ENCODE results near the gene PAX7. TPM values are rescaled to one million over a fixed set of nuclear protein-coding genes. Genes with fewer than 3 reads are reported as not detected.
A peak's percentile ranks its signal among the peaks of the same experiment; 100 is the strongest.
"Not testable (repeated sequence)": the region's sequence is repeated elsewhere in the genome, so short reads cannot be mapped to it uniquely, and the experiment has no call there.

PAX7 gene
- not detected in 2 replicates for total RNA-seq (2014; rRNA removed; shearing (Covaris generic); ENCODE audit: low replicate concordance)

GRCh38 chr1:18630511-18631495 lies at the start of gene PAX7:
TSS of gene PAX7 (plus strand) at chr1:18630846. CDS start at chr1:18631604, 758 bp downstream.
- no peaks in the 10 kb centered on the region for H3K36me3 ChIP-seq
- no peaks in the 10 kb centered on the region for H3K9me3 ChIP-seq
- DNase-seq = no peak
- H3K27me3 ChIP-seq = peaks cover 56% of the 10 kb centered on the region
- no peak within 1 kb of the TSS; the same call in 1 of the 2 replicates for H3K4me3 ChIP-seq

GRCh38 chr1:18581420-18581880 lies 49.2 kb upstream of the PAX7 start:
- DNase-seq = peak; percentile 34
- Histone ChIP-seq H3K36me3 (no peaks in the 10 kb centered on the region), H3K27me3 (no peaks in the 10 kb centered on the region), H3K4me3 (no peak overlapping the region), H3K9me3 (no peaks in the 10 kb centered on the region)

GRCh38 chr1:18582890-18583289 lies 47.8 kb upstream of the PAX7 start:
- Histone ChIP-seq H3K4me3 (no peak overlapping the region), H3K36me3 (no peaks in the 10 kb centered on the region), H3K9me3 (no peaks in the 10 kb centered on the region), H3K27me3 (no peaks in the 10 kb centered on the region; the same call in none of the 2 replicates)
- no peak for DNase-seq

GRCh38 chr1:18583326-18583941 lies 47.2 kb upstream of the PAX7 start:
- Histone ChIP-seq H3K9me3 (no peaks in the 10 kb centered on the region), H3K27me3 (no peaks in the 10 kb centered on the region; the same call in none of the 2 replicates), H3K36me3 (no peaks in the 10 kb centered on the region), H3K4me3 (no peak overlapping the region)
- DNase-seq = peak; percentile 76

GRCh38 chr1:18586016-18586415 lies 44.6 kb upstream of the PAX7 start:
- H3K36me3 ChIP-seq, DNase-seq, H3K4me3 ChIP-seq, H3K9me3 ChIP-seq, H3K27me3 ChIP-seq: not testable (repeated sequence)

- no peak for DNase-seq
- H3K9me3 ChIP-seq = no peaks in the 10 kb centered on the region
- H3K27me3 ChIP-seq = no peaks in the 10 kb centered on the region; the same call in none of the 2 replicates
- no peak overlapping the region for H3K4me3 ChIP-seq
- H3K36me3 ChIP-seq = no peaks in the 10 kb centered on the region
Observed at GRCh38 chr1:18588093-18588492, 42.6 kb upstream of the PAX7 start.

GRCh38 chr1:18592368-18592767 lies 38.3 kb upstream of the PAX7 start:
- no peak for DNase-seq
- Histone ChIP-seq H3K27me3 (peaks cover 4% of the 10 kb centered on the region), H3K9me3 (no peaks in the 10 kb centered on the region), H3K4me3 (no peak overlapping the region), H3K36me3 (no peaks in the 10 kb centered on the region)

GRCh38 chr1:18597160-18598042 lies 33.2 kb upstream of the PAX7 start:
- H3K4me3 ChIP-seq = no peak overlapping the region
- no peaks in the 10 kb centered on the region for H3K9me3 ChIP-seq
- DNase-seq = peak; percentile 22
- peaks cover 4% of the 10 kb centered on the region for H3K27me3 ChIP-seq
- no peaks in the 10 kb centered on the region for H3K36me3 ChIP-seq

- H3K36me3 ChIP-seq = no peaks in the 10 kb centered on the region
- peaks cover 2% of the 10 kb centered on the region; the same call in 1 of the 2 replicates for H3K27me3 ChIP-seq
- H3K9me3 ChIP-seq = no peaks in the 10 kb centered on the region
- H3K4me3 ChIP-seq = no peak overlapping the region
- no peak for DNase-seq
Observed at GRCh38 chr1:18599086-18599485, 31.6 kb upstream of the PAX7 start.

- no peaks in the 10 kb centered on the region for H3K36me3 ChIP-seq
- no peaks in the 10 kb centered on the region for H3K9me3 ChIP-seq
- no peak for DNase-seq
- H3K27me3 ChIP-seq = no peaks in the 10 kb centered on the region
- H3K4me3 ChIP-seq = no peak overlapping the region
Observed at GRCh38 chr1:18599704-18600103, 30.9 kb upstream of the PAX7 start.

GRCh38 chr1:18602533-18603211 lies 28.0 kb upstream of the PAX7 start:
- H3K27me3 ChIP-seq = no peaks in the 10 kb centered on the region
- H3K9me3 ChIP-seq = no peaks in the 10 kb centered on the region
- DNase-seq = no peak
- H3K4me3 ChIP-seq = no peak overlapping the region
- no peaks in the 10 kb centered on the region for H3K36me3 ChIP-seq

GRCh38 chr1:18603212-18603852 lies 27.3 kb upstream of the PAX7 start:
- Histone ChIP-seq H3K4me3 (no peak overlapping the region), H3K9me3 (no peaks in the 10 kb centered on the region), H3K36me3 (no peaks in the 10 kb centered on the region), H3K27me3 (no peaks in the 10 kb centered on the region)
- DNase-seq = no peak

- DNase-seq = no peak
- no peaks in the 10 kb centered on the region for H3K27me3 ChIP-seq
- H3K9me3 ChIP-seq = no peaks in the 10 kb centered on the region
- H3K4me3 ChIP-seq = no peak overlapping the region
- H3K36me3 ChIP-seq = no peaks in the 10 kb centered on the region
Observed at GRCh38 chr1:18606443-18607288, 24.0 kb upstream of the PAX7 start.

- no peak for DNase-seq
- no peaks in the 10 kb centered on the region for H3K36me3 ChIP-seq
- H3K4me3 ChIP-seq = no peak overlapping the region
- no peaks in the 10 kb centered on the region; the same call in 1 of the 2 replicates for H3K27me3 ChIP-seq
- H3K9me3 ChIP-seq = no peaks in the 10 kb centered on the region
Observed at GRCh38 chr1:18607289-18607760, 23.3 kb upstream of the PAX7 start.

- no peaks in the 10 kb centered on the region for H3K9me3 ChIP-seq
- H3K36me3 ChIP-seq = no peaks in the 10 kb centered on the region
- no peak overlapping the region for H3K4me3 ChIP-seq
- DNase-seq = no peak
- peaks cover 3% of the 10 kb centered on the region; the same call in 1 of the 2 replicates for H3K27me3 ChIP-seq
Observed at GRCh38 chr1:18608534-18608933, 22.1 kb upstream of the PAX7 start.
